ENCODE measurements around the gene RASAL1. TPM values are rescaled to one million over a fixed set of nuclear protein-coding genes. Genes with fewer than 3 reads are reported as not detected.

RASAL1 gene
- total RNA-seq, 1 experiment from 2014 or later: 8.1 TPM

DNA sequence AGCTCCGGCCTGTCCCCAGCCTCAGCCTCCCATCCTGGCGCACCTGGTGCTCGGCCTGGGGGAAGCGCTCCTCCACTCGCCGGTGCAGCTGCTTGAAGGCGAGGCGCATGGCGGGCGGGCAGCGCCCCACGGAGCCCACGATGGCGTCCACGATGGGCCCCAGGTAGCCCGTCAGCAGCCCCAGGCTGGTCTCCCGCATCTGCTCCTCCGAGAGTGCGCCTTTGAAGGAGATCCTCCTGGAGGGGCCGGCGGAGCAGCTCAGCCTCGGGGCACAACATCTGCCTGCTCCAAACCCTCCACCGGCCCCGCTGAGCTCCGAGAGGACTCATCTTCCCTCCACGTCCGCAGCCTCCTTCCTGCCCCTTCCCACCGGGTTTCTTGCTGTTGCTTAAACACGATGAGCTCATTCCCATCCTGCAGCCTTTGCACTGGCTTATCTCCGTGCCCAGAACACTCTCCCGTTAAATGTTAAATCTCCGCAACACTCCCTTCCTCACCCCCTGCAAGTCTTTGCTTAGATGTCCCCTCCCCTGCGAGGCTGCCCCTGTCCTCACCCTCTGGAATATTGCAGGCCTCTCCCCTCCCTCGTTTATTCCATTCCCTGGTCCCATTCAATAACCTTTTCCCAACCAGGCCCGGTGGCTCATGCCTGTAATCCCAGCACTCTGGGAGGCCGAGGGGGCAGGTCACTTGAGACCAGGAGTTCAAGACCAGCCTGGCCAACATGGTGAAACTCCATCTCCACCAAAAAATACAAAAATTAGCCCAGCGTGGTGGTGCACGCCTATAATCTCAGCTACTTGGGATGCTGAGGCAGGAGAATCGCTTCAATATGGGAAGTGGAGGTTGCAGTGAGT lies 23.3 kb downstream of the RASAL1 start (continued):
- TF ChIP-seq, protein P1, sequence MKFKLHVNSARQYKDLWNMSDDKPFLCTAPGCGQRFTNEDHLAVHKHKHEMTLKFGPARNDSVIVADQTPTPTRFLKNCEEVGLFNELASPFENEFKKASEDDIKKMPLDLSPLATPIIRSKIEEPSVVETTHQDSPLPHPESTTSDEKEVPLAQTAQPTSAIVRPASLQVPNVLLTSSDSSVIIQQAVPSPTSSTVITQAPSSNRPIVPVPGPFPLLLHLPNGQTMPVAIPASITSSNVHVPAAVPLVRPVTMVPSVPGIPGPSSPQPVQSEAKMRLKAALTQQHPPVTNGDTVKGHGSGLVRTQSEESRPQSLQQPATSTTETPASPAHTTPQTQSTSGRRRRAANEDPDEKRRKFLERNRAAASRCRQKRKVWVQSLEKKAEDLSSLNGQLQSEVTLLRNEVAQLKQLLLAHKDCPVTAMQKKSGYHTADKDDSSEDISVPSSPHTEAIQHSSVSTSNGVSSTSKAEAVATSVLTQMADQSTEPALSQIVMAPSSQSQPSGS (CRISPR knock-in tag; IDR thresholded peaks at IDR 0.05; ENCODE audit: borderline replicate concordance, low read depth): no peak
- TF ChIP-seq, protein P2, sequence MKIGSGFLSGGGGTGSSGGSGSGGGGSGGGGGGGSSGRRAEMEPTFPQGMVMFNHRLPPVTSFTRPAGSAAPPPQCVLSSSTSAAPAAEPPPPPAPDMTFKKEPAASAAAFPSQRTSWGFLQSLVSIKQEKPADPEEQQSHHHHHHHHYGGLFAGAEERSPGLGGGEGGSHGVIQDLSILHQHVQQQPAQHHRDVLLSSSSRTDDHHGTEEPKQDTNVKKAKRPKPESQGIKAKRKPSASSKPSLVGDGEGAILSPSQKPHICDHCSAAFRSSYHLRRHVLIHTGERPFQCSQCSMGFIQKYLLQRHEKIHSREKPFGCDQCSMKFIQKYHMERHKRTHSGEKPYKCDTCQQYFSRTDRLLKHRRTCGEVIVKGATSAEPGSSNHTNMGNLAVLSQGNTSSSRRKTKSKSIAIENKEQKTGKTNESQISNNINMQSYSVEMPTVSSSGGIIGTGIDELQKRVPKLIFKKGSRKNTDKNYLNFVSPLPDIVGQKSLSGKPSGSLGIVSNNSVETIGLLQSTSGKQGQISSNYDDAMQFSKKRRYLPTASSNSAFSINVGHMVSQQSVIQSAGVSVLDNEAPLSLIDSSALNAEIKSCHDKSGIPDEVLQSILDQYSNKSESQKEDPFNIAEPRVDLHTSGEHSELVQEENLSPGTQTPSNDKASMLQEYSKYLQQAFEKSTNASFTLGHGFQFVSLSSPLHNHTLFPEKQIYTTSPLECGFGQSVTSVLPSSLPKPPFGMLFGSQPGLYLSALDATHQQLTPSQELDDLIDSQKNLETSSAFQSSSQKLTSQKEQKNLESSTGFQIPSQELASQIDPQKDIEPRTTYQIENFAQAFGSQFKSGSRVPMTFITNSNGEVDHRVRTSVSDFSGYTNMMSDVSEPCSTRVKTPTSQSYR (CRISPR knock-in tag; IDR thresholded peaks at IDR 0.05): no peak
- TF ChIP-seq GABPB1 (CRISPR knock-in tag; IDR thresholded peaks at IDR 0.05) (no peak), TCF7 (CRISPR knock-in tag; IDR thresholded peaks at IDR 0.05; ENCODE audit: low read depth) (no peak), ATF1 (CRISPR knock-in tag; IDR thresholded peaks at IDR 0.05) (no peak), HMGA2 (CRISPR knock-in tag; IDR thresholded peaks at IDR 0.05) (no peak)
- TF ChIP-seq, protein P3, sequence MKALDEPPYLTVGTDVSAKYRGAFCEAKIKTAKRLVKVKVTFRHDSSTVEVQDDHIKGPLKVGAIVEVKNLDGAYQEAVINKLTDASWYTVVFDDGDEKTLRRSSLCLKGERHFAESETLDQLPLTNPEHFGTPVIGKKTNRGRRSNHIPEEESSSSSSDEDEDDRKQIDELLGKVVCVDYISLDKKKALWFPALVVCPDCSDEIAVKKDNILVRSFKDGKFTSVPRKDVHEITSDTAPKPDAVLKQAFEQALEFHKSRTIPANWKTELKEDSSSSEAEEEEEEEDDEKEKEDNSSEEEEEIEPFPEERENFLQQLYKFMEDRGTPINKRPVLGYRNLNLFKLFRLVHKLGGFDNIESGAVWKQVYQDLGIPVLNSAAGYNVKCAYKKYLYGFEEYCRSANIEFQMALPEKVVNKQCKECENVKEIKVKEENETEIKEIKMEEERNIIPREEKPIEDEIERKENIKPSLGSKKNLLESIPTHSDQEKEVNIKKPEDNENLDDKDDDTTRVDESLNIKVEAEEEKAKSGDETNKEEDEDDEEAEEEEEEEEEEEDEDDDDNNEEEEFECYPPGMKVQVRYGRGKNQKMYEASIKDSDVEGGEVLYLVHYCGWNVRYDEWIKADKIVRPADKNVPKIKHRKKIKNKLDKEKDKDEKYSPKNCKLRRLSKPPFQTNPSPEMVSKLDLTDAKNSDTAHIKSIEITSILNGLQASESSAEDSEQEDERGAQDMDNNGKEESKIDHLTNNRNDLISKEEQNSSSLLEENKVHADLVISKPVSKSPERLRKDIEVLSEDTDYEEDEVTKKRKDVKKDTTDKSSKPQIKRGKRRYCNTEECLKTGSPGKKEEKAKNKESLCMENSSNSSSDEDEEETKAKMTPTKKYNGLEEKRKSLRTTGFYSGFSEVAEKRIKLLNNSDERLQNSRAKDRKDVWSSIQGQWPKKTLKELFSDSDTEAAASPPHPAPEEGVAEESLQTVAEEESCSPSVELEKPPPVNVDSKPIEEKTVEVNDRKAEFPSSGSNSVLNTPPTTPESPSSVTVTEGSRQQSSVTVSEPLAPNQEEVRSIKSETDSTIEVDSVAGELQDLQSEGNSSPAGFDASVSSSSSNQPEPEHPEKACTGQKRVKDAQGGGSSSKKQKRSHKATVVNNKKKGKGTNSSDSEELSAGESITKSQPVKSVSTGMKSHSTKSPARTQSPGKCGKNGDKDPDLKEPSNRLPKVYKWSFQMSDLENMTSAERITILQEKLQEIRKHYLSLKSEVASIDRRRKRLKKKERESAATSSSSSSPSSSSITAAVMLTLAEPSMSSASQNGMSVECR (CRISPR knock-in tag; IDR thresholded peaks at IDR 0.05; ENCODE audit: borderline replicate concordance): no peak
- TF ChIP-seq, protein P4, sequence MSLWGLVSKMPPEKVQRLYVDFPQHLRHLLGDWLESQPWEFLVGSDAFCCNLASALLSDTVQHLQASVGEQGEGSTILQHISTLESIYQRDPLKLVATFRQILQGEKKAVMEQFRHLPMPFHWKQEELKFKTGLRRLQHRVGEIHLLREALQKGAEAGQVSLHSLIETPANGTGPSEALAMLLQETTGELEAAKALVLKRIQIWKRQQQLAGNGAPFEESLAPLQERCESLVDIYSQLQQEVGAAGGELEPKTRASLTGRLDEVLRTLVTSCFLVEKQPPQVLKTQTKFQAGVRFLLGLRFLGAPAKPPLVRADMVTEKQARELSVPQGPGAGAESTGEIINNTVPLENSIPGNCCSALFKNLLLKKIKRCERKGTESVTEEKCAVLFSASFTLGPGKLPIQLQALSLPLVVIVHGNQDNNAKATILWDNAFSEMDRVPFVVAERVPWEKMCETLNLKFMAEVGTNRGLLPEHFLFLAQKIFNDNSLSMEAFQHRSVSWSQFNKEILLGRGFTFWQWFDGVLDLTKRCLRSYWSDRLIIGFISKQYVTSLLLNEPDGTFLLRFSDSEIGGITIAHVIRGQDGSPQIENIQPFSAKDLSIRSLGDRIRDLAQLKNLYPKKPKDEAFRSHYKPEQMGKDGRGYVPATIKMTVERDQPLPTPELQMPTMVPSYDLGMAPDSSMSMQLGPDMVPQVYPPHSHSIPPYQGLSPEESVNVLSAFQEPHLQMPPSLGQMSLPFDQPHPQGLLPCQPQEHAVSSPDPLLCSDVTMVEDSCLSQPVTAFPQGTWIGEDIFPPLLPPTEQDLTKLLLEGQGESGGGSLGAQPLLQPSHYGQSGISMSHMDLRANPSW (CRISPR knock-in tag; conservative IDR thresholded peaks at IDR 0.05; ENCODE audit: low read depth): no peak

DNA sequence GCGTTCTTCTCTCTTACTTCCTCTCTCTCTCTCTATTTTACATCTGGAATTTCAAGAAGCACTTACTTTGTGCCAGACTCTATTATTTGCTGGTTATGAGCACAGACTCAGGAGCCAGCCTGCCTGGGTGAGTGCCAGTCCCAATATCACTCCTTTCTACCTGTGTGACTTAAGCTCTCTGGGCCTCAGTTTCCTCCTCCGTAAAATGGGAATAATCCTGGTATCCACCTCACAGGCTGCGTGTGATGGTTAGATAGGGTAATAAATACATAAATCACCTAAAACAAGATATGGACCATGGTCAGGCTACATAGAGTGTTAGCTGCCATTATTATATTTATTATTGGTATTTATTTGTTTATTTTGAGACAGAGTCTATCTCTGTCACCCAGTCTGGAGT lies 24.3 kb downstream of the RASAL1 start:
- Mint-ChIP-seq H3K9me3 (no peaks in the 10 kb centered on the region), H3K27ac (no peak overlapping the region), H3K36me3 (no peaks in the 10 kb centered on the region), H3K4me1 (no peaks in the 10 kb centered on the region; the same call in none of the 2 replicates), H3K27me3 (ENCODE audit: low read depth) (no peaks in the 10 kb centered on the region; the same call in 1 of the 2 replicates), H3K4me3 (no peak overlapping the region)
- ATAC-seq: no peak
- ChIA-PET POLR2A (interaction anchor here (1.2 kb wide), 1 partner anchor 7 kb away, joined by 3 read pairs; no protein-coding TSS in a partner anchor), CTCF (interaction anchor here (0.9 to 2.1 kb wide), 4 partner anchors 24 to 118 kb away, joined by 5 to 7 read pairs (median 6); partner anchors contain the start of gene RASAL1)
- no peak for DNase-seq (ENCODE audit: low spot score)
- TF ChIP-seq TP53 (CRISPR knock-in tag; IDR thresholded peaks at IDR 0.05): no peak
- TF ChIP-seq RELA (CRISPR knock-in tag; IDR thresholded peaks at IDR 0.05; ENCODE audit: borderline replicate concordance): no peak
- TF ChIP-seq, protein P5, sequence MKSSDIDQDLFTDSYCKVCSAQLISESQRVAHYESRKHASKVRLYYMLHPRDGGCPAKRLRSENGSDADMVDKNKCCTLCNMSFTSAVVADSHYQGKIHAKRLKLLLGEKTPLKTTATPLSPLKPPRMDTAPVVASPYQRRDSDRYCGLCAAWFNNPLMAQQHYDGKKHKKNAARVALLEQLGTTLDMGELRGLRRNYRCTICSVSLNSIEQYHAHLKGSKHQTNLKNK (CRISPR knock-in tag; IDR thresholded peaks at IDR 0.05): no peak
- no peak for TF ChIP-seq ZNF219 (CRISPR knock-in tag; IDR thresholded peaks at IDR 0.05; ENCODE audit: borderline replicate concordance)
- no peak for TF ChIP-seq ZNF138 (CRISPR knock-in tag; conservative IDR thresholded peaks at IDR 0.05)
- TF ChIP-seq ETV6 (CRISPR knock-in tag; IDR thresholded peaks at IDR 0.05): no peak
- TF ChIP-seq CBFB (CRISPR knock-in tag; IDR thresholded peaks at IDR 0.05; ENCODE audit: low read depth): no peak
- no peak for TF ChIP-seq OVOL2 (CRISPR knock-in tag; IDR thresholded peaks at IDR 0.05; ENCODE audit: borderline replicate concordance)
- TF ChIP-seq, protein P6, sequence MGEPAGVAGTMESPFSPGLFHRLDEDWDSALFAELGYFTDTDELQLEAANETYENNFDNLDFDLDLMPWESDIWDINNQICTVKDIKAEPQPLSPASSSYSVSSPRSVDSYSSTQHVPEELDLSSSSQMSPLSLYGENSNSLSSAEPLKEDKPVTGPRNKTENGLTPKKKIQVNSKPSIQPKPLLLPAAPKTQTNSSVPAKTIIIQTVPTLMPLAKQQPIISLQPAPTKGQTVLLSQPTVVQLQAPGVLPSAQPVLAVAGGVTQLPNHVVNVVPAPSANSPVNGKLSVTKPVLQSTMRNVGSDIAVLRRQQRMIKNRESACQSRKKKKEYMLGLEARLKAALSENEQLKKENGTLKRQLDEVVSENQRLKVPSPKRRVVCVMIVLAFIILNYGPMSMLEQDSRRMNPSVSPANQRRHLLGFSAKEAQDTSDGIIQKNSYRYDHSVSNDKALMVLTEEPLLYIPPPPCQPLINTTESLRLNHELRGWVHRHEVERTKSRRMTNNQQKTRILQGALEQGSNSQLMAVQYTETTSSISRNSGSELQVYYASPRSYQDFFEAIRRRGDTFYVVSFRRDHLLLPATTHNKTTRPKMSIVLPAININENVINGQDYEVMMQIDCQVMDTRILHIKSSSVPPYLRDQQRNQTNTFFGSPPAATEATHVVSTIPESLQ (CRISPR knock-in tag; IDR thresholded peaks at IDR 0.05): no peak
- TF ChIP-seq, protein P1 (CRISPR knock-in tag; IDR thresholded peaks at IDR 0.05; ENCODE audit: borderline replicate concordance, low read depth): no peak
- no peak for TF ChIP-seq TEAD1 (CRISPR knock-in tag; IDR thresholded peaks at IDR 0.05)
- no peak for TF ChIP-seq GRHL2 (CRISPR knock-in tag; IDR thresholded peaks at IDR 0.05; ENCODE audit: insufficient replicate concordance, severe bottlenecking)
